Caco-2 (cell line): ENCODE results near the gene RNLS. TPM values are rescaled to one million over a fixed set of nuclear protein-coding genes. Genes with fewer than 3 reads are reported as not detected.

Experiments
- BruUV-seq: library from RNA; stranded (reverse); fragments of 400-500 nt; replicated peaks from 2 replicates; lab custom pipeline; 2021; lab: Mats Ljungman, UMichigan
- CTCF ChIA-PET: fragments of 300-600 bp; sonication (Branson Sonifier 250); formaldehyde crosslinking; loops from one replicate; lab custom pipeline; 2022; ENCODE audit warnings: antibody characterized with exemption; lab: Charles Lee
- POLR2A ChIA-PET: fragments of 300-600 bp; sonication (Branson Sonifier 250); formaldehyde crosslinking; loops from one replicate; lab custom pipeline; 2022; ENCODE audit warnings: antibody characterized with exemption; lab: Charles Lee
- DNase-seq, 2 experiments: peaks; one replicate each; pipeline versions ENCODE4 v3.0.0 to v3.0.0-alpha.2; 2020 to 2022
- H3K27me3 ChIP-seq: replicated peaks from 2 replicates; pipeline ENCODE4 v1.6.0; 2011; ENCODE audit warnings: low read length; ENCODE audit not compliant: control insufficient read depth, insufficient read depth
- H3K36me3 ChIP-seq: 2 replicates; pipeline ENCODE4 v1.5.1; 2011; ENCODE audit warnings: low read length; ENCODE audit not compliant: control insufficient read depth, insufficient read depth
- H3K4me1 ChIP-seq: fragments of 250-450 bp; sonication (Bioruptor Pico); 2 replicates; pipeline ENCODE4 v1.5.1; 2020; ENCODE audit warnings: mild to moderate bottlenecking
- H3K4me3 ChIP-seq: 2 replicates; pipeline ENCODE4 v1.5.1; 2011; ENCODE audit warnings: low read depth, mild to moderate bottlenecking, control low read depth, low read length
- H3K9me3 ChIP-seq: fragments of 250-450 bp; sonication (Bioruptor Pico); 2 replicates; pipeline ENCODE4 v1.5.1; 2020; ENCODE audit warnings: mild to moderate bottlenecking, moderate library complexity
- H3K27ac Mint-ChIP-seq: one replicate; pipeline ENCODE4 v1.8.0; 2022; ENCODE audit warnings: mixed read lengths; ENCODE audit not compliant: unreplicated experiment
- H3K27me3 Mint-ChIP-seq: one replicate; pipeline ENCODE4 v1.8.0; 2022; ENCODE audit warnings: mixed read lengths; ENCODE audit not compliant: insufficient read depth, unreplicated experiment
- H3K36me3 Mint-ChIP-seq: one replicate; pipeline ENCODE4 v1.8.0; 2022; ENCODE audit warnings: mild to moderate bottlenecking, mixed read lengths; ENCODE audit not compliant: insufficient read depth, unreplicated experiment
- H3K4me1 Mint-ChIP-seq: one replicate; pipeline ENCODE4 v1.8.0; 2022; ENCODE audit warnings: low read depth, mixed read lengths; ENCODE audit not compliant: unreplicated experiment
- H3K4me3 Mint-ChIP-seq: one replicate; pipeline ENCODE4 v1.8.0; 2022; ENCODE audit warnings: mild to moderate bottlenecking, moderate library complexity, mixed read lengths; ENCODE audit not compliant: unreplicated experiment
- H3K9me3 Mint-ChIP-seq: one replicate; pipeline ENCODE4 v1.8.0; 2022; ENCODE audit warnings: mixed read lengths; ENCODE audit not compliant: unreplicated experiment
- intact Hi-C: fragments of 100-400 bp; cut with micrococcal nuclease; formaldehyde crosslinking; loops from one replicate; pipeline ENCODE4 v1.10.0; 2022; ENCODE audit not compliant: unreplicated experiment
- total RNA-seq: library from RNA; stranded (reverse); gene quantifications from 2 replicates; pipeline ENCODE4 v1.2.3, GENCODE V29; 2022
- TF ChIP-seq, protein P1 (sequence below), 2 experiments: fragments of 200-600 bp in 1 of 2; IDR thresholded peaks; 1 replicate in 1 of 2; 2 replicates in 1 of 2; pipeline versions ENCODE4 v1.5.1 to v1.8.0; 2011 to 2022; ENCODE audit warnings: antibody characterized with exemption in 1 of 2, control low read depth in 1 of 2, inconsistent platforms in 1 of 2, low read depth in 1 of 2, low read length in 1 of 2, mild to moderate bottlenecking in 1 of 2, moderate library complexity in 1 of 2; ENCODE audit not compliant: insufficient read depth in 1 of 2, severe bottlenecking in 1 of 2, unreplicated experiment in 1 of 2

Gene RNLS
- total RNA-seq, 1 experiment from 2014 or later = 5.7 TPM

GRCh38 chr10:88442716-88443115, 140.4 kb downstream of the RNLS start:
- no peaks in the 10 kb centered on the region for H3K36me3 ChIP-seq
- BruUV-seq = no TSS peak
- POLR2A ChIA-PET = no interaction called here
- H3K27me3 ChIP-seq = no peaks in the 10 kb centered on the region
- H3K4me3 Mint-ChIP-seq = no peak overlapping the region
- peaks cover 14% of the 10 kb centered on the region for H3K27me3 Mint-ChIP-seq
- intact Hi-C loops = no loop called here
- no peaks in the 10 kb centered on the region for H3K36me3 Mint-ChIP-seq
- peaks cover 9% of the 10 kb centered on the region for H3K9me3 Mint-ChIP-seq
- no peak overlapping the region for H3K27ac Mint-ChIP-seq
- H3K4me3 ChIP-seq = no peak overlapping the region
- TF ChIP-seq, protein P1, sequence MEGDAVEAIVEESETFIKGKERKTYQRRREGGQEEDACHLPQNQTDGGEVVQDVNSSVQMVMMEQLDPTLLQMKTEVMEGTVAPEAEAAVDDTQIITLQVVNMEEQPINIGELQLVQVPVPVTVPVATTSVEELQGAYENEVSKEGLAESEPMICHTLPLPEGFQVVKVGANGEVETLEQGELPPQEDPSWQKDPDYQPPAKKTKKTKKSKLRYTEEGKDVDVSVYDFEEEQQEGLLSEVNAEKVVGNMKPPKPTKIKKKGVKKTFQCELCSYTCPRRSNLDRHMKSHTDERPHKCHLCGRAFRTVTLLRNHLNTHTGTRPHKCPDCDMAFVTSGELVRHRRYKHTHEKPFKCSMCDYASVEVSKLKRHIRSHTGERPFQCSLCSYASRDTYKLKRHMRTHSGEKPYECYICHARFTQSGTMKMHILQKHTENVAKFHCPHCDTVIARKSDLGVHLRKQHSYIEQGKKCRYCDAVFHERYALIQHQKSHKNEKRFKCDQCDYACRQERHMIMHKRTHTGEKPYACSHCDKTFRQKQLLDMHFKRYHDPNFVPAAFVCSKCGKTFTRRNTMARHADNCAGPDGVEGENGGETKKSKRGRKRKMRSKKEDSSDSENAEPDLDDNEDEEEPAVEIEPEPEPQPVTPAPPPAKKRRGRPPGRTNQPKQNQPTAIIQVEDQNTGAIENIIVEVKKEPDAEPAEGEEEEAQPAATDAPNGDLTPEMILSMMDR (IDR thresholded peaks at IDR 0.05; ENCODE audit: insufficient read depth in 1 of 2, low read depth in 1 of 2, low read length in 1 of 2, severe bottlenecking in 1 of 2, unreplicated experiment in 1 of 2) = no peak
- CTCF ChIA-PET = no interaction called here
- no peaks in the 10 kb centered on the region for H3K4me1 ChIP-seq
- H3K9me3 ChIP-seq = no peaks in the 10 kb centered on the region
- no peak for DNase-seq
- no peaks in the 10 kb centered on the region for H3K4me1 Mint-ChIP-seq

GRCh38 chr10:88440541-88440940, 142.6 kb downstream of the RNLS start:
- H3K27me3 Mint-ChIP-seq = peaks cover 9% of the 10 kb centered on the region
- ChIA-PET POLR2A (no interaction called here), CTCF (no interaction called here)
- no peak overlapping the region for H3K27ac Mint-ChIP-seq
- DNase-seq = no peak
- TF ChIP-seq, protein P1 (IDR thresholded peaks at IDR 0.05; ENCODE audit: insufficient read depth in 1 of 2, low read depth in 1 of 2, low read length in 1 of 2, severe bottlenecking in 1 of 2, unreplicated experiment in 1 of 2) = no peak
- no peak overlapping the region for H3K4me3 Mint-ChIP-seq
- no TSS peak for BruUV-seq
- Histone ChIP-seq H3K36me3 (no peaks in the 10 kb centered on the region), H3K9me3 (no peaks in the 10 kb centered on the region), H3K4me3 (no peak overlapping the region), H3K27me3 (no peaks in the 10 kb centered on the region), H3K4me1 (no peaks in the 10 kb centered on the region)
- intact Hi-C loops = no loop called here
- no peaks in the 10 kb centered on the region for H3K4me1 Mint-ChIP-seq
- no peaks in the 10 kb centered on the region for H3K36me3 Mint-ChIP-seq
- H3K9me3 Mint-ChIP-seq = peaks cover 9% of the 10 kb centered on the region

GRCh38 chr10:88439932-88440331, 143.2 kb downstream of the RNLS start:
- Mint-ChIP-seq H3K36me3 (no peaks in the 10 kb centered on the region), H3K4me3 (no peak overlapping the region), H3K27ac (no peak overlapping the region), H3K9me3 (peaks cover 9% of the 10 kb centered on the region), H3K4me1 (no peaks in the 10 kb centered on the region), H3K27me3 (peaks cover 9% of the 10 kb centered on the region)
- H3K27me3 ChIP-seq = no peaks in the 10 kb centered on the region
- BruUV-seq = no TSS peak
- TF ChIP-seq, protein P1 (IDR thresholded peaks at IDR 0.05; ENCODE audit: insufficient read depth in 1 of 2, low read depth in 1 of 2, low read length in 1 of 2, severe bottlenecking in 1 of 2, unreplicated experiment in 1 of 2) = no peak
- H3K4me3 ChIP-seq = no peak overlapping the region
- no peaks in the 10 kb centered on the region for H3K4me1 ChIP-seq
- H3K36me3 ChIP-seq = no peaks in the 10 kb centered on the region
- intact Hi-C loops = no loop called here
- no peaks in the 10 kb centered on the region for H3K9me3 ChIP-seq
- ChIA-PET POLR2A (no interaction called here), CTCF (no interaction called here)
- no peak for DNase-seq
